Measurements from ENCODE around the gene AMACR.

AMACR gene

DNA sequence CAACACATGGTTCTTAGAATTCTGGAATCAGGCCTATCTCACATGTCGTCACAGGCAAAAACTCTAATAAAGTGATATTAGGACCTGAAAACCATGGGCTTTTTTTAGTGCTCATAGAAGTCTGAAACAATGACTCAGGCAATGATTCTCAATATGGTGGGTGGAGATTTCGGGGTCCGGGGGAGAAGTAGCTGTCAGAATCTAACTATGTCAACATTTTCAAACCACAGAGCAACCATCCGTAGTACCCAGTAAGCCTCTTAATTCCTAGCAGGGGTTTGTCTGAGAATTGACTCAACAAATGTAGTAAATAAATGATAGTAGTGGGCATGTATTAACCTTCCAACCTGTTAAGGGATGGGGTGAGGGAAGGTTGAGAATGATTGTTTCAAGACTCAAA, 2.6 kb downstream of the AMACR start:
- DNase-seq, result no peak

DNA sequence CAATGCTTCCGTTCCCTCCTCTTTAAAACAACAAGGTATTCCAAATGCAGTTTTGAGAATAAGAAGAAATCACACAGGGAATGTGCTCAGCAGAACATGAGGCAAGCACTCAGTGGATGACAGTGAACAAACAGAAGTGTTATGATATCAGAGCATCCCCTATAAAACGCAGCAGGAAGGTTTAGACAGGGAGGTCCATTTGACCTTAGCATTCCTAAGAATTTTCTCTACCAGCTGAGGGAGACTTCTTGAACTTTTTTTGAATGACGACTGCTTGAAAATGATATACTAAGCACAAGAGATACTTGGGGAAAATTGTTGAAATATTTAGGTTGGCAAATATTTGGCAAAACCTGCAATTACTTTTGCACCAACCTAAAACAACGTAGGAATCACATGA, 3.9 kb downstream of the AMACR start:
- DNase-seq, result no peak

DNA sequence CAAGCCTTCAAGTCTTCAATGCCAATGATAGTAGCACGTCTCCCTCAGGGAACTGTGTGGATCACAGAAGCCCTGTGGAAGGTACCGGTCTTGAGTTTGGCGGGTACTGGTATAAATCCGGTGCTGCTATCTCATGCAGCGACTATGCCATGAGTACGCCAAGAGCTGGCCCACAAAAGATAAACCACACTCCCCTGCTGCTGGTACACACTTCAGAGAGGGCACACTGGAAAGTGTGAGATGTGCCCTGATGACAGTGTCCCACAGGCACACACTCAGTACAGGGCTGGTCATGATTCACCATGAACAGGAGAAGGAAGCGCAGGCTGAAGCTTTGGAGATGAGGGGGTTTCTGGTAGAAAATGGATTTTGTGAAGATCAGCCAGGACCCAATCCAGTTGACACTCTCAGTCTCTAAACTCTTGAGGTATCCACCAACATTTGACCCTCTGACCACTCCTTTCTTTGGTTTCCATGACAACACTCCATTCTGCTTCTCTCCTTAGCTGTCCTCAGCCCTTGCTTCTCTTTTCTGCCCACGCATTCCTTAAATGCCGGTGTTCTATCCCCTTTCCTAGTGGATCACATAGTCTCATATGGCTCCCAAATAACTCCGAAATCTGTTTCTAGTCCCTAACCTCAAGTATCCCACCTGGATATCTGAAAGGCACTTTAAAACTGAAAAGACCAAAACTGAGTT, 5.1 kb downstream of the AMACR start:
- no peak for DNase-seq

DNA sequence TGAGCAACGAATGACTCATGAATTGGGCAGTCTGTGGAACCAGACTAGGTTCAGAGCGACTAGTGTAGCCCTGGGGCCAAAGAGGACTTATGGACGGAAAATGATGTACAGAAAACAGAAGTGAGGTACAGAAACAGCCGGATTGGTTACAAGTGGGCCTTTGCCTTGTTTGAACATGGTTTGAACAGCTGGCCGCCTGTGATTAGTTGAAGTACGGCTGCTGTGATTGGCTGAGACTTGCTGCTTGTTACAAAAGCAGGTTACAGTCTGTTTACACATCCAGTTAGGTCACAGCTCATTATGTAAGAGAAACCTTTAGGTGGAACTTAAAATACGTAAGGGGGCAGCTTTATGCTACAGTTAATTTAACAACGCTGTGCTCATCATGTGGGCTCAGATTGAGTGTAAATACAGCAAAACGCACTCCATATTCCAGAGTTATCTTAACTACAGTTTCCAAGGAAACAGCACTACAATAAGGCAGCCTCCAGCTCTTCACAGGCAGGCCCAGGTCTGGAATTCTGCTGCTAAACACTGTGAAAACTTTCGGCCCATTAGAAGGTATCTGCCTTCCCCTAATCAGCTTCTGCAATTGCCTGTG, 6.5 kb downstream of the AMACR start:
- no peak for DNase-seq

DNA sequence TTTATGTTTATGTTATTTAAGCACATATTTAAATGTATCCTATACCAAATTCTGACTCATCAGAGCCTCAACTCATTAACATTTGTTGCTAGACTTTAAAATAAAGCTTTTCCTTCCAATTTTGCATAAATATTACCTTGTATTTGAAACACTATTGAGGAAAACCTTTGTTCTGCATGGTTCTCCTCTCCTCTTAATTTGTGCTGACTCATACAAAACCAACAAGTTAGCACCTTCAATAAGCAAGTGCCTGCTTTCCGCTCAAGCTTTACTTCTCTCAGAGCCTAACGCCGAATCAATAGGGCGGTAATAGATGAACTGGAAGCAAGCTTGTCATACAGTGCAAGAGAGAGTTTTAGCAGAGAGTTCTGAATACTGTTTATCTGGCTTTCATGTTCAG, 7.9 kb downstream of the AMACR start:
- DNase-seq, result no peak

DNA sequence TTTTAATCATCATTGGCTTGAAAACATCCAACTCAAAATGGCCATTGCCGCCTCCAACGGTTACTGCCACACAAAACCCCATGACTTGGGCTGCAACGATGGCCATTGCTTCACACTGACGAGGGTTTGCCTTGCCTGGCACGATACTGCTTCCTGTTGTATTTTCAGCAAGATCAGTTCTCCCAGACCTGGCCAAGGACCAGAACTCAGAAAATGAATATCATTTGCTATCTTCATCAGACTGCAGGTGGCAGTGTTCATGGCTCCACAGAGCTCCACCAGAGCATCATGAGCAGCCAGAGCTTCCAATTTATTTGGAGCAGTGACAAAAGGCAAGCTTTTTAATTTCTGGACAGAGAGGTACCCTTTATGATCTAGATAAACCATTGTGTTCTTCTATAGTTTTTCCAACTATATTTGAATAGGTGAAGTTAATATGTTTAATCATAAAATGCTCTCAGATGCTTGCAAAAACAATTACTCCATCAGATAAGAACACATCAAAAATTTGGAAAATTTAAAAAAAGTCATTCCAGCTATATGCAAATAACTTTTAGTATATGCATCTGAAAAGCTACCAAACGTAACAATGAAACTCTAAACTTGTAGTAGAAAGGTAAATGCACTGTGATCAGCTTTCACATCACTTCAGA, 10.4 kb downstream of the AMACR start:
- peak; percentile 38 for DNase-seq

DNA sequence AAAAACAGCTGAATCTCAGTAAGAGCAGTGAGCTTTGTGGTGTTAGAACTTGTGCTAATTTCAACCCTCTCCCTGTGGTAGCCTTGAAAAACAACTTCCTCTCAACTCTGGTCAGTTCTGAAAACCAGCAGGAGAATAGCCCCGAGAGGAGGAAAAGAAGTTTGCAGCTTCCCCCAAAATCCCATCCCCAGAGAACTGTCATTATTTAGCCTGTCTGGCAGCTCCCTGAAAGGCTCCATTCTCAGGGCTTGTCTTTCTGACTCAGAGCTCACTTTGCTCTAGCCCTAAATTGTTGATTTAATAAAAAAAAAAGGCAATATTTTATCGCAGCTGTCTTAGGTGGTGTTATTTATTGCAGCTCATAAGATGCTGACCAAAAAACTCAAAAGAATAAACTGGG, 12.0 kb downstream of the AMACR start:
- DNase-seq, result no peak

DNA sequence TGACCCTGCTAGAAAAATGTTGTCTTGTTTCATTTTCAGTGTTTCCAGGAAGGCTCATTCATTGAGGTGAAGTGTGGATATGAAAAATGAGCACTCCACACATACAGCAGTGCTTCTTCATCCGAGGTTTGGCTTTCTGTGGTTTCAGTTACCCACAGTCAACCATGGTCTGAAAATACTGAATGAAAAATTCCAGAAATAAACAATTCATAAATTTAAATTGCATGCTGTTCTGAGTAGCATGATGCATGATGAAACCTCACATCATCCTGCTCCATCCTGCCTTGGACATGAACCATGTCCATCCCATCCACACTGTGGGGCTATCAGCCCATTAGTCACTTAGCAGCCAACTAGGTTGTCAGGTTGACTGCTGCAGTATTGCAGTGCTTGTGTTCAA, 13.0 kb downstream of the AMACR start:
- no peak for DNase-seq

DNA sequence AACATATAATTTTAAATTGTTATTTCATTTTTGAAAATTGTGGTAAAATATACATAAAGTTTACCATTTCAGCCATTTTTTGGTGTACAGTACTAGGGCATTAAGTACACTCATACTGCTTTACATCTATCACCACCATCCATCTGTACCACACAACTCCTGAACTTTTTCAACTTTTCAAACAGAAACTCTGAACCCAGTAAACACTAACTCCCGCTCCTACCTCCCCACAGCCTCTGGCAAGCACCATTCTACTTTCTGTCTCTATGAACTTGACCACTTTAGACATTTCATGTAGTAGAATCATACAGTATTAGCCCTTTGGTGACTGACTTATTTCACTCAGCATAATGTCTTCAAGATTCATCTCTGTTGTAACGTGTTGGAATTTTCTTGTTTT, 15.0 kb downstream of the AMACR start:
- no peak for DNase-seq

DNA sequence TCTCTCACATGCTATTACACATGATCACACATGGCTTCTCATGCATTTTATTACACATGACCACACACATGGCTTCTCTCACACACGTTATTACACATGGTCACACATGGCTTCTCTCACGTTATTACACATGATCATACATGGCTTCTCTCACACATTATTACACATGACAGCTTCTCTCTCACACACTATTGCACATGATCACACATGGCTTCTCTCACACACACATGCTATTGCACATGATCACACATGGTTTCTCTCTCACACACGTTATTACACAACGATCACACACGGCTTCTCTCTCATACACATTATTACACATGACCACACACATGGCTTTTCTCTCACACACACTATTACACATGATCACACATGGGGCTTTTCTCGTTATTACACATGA, 22.4 kb downstream of the AMACR start:
- DNase-seq, result no peak

DNA sequence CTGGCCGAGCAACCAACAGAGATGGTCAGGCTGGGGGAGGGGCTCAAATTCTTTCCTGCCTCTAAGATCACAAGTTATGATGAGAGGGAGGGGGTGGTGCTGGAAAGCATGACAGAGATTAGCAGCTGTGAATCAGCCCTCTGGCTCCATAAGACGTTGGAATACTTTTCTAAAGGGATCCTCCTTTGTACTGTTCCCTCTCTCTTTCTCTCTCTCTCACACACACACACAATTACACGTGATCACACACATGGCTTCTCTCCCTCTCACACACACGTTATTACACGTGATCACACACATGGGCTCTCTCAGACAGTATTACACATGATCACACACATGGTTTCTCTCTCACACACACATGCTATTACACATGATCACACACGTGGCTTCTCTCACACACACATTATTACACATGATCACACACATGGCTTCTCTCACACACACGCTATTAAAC, 23.2 kb downstream of the AMACR start, which contains the start of gene SLC45A2:
Gene SLC45A2 (minus strand): TSS at position 23 of the 454 bp plus-strand sequence. CDS start 110 bp downstream, outside the sequence.
- DNase-seq, result no peak

DNA sequence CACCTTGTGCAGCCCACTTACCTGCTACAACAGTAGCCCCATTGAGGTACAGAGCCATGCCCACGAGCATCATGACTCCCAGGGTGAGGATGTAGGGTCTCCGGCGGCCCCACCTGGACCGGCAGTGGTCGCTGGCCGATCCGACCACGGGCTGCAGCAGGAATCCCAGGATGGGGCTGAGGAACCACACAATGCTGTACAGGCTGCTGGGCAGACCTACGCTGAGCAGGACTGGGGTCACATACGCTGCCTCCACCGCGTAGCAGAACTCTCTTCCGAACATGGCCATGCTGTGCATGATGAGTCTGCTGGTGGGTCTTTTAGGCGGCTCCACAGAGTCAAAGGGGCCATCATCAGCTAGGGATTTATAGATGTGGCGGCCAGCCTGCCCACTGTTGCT, 23.7 kb downstream of the AMACR start:
- no peak for DNase-seq

DNA sequence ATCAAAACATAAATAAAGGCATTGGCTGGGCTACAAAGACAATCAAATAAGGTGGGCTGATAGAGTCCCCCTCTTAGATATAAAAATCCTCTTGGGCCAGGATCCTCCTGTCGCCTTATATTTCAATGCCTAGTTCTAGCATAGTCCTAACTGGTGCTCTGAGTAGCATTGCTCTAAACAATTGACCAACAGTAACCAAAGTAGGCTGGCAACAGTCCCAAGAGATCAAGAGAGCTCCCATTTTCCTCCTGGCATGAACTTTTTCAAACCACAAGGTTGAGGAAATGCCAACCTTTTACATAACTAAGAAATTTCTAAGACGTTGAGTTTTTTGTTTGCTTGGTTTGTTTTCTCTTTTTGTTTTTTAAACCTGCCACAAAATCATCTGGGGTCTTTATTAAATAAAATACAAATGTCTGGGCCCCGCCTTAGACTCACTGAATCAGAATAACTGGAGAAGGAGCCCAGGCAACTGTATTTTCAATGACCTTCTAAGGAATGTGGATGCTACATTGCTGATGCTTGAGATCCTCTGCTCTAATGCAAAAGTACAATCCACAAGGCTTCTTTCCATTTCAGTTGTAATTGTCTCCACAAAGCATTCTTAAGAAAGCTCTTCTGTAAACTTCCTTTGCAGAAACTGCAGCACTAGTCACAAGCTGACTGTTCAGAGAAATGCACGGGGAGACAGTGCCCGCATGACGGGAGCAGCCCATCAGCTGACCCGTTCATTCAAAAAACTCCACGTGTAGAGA, 26.3 kb downstream of the AMACR start:
- no peak for DNase-seq

DNA sequence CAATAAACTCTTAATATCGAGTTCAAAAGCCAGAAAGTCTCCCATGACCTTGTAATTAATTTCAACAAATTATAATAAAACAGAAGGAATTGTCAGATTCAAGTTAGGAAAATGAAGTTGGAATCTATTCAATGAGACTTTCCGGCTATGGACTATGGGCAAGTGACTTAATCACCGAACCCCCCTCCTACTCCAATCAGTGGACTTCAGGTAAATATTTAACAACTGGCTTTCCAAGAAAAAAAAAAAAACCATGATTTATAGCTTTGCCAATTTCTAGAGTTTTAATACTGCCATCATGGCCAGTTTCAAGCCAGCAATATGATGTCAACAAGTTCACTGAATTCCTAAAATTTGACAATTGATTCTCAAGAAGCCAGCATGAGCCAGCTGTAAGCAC, 27.8 kb downstream of the AMACR start:
- no peak for DNase-seq

DNA sequence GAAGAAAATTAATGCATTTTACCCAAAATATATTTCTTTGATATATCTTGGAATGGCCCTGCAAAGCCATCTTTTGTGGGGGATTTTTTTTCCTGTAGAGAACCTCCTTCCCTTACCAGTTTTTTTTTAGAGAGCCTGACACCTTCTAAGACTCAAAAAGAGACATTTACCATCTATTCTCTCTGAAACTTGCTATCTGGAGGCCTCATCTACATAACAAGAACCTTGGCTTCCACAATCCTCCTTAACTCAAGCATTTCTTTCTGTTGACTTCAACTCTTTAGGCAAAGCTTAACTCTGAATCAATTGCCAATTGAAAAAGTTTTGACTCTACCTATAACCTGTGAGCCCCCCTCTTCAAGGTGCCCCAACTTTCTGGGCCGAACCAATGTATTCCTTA, 29.5 kb downstream of the AMACR start:
- no peak for DNase-seq

DNA sequence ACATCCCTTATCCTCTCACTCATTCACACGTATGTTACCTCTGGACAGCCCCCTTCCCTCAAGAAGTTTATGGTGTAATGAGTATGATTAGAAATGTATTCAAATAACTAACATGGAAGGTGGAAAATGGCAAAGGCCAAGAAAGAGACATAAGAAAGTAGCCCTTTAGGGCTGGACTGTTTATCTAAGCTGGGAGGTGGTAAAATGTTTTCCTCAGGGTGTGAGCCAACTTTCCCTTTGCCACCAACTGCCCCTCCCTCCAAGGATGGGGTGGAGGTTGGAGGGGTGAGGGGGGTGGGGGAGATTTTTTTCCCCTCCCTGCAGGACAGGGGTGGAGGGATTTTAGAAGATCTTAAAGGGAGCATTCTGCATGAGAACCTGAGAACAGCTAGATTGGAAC, 31.5 kb downstream of the AMACR start:
- no peak for DNase-seq

DNA sequence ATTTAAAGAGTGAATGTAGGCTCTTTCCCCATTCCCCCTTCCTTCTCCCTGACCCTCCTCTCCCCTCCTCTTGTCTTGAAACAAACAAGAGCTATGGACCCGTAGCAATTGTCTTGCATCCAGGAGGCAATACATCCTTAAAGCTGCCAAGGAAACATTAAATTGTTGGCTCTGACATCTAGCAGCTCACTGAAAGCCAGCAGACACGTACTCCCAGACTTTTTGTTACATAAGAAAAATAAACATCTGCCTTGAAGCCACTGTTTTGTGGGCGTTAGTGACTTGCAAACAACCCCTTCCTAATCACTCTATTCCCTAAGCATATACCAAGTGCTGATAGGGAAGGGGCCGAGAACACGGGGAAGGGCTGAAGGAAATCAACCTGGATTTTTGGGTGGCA, 32.0 kb downstream of the AMACR start:
- no peak for DNase-seq

DNA sequence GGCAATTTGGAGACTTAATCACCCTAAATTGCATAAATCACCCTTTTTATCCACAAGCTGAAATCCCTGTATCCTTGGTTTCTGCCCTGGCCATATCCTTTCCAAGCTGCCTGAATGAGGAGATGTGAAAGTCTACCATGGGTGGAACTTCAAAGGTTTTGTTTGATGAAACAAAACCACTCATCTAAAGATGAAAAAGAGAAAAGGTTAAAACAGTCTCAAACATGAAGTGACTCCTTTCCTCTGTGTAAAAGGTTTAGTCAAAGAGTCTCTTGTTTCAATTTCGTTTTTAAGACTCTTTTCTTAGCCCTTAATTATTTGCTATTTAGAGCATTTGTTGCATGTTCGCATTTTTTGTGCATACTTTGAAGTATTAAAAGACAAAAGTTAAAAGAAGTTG, 34.6 kb downstream of the AMACR start:
- DNase-seq, result no peak

DNA sequence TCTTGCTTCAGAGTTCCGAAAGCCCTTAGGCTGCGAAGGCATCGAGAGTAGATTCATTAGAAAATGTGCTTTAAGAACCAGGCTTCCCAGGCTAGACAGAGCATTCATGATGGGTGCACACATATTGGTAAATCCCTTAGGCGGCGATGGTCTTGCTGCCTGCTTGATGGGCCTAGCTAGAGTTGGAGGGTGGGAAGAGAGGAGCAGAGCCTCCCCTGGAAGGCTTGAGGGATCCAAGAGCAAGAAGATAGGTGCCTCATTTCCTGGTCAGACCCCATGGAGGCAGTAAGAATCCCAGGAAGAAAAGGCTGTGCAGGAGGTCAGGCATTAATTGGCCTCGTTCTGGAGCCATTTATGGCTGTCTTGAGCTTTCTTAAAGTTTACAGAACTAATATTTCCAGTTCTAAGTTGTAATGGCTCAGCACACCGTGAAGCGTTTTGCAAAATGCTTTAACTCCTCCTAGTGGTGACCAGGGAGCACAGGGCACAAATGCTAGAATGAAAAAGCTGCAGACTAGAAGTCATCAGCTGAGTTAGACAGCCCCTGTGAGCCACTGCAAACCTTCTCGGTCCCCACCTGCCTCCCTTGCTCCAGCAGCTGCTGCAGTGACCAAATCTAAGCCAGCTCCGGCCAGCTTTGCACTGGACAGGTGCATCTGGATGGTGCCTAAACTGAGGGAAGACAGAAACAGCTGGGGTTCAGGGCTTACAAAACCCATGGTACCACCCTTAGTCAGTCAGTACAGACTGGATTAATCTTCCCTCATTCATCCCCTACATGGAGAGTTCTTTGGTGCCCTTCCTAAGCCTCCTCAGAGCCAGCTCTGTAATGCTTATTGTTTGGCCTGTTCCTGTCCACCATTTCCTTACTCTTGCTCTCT, 38.0 kb downstream of the AMACR start:
- DNase-seq, result peak; percentile 8

DNA sequence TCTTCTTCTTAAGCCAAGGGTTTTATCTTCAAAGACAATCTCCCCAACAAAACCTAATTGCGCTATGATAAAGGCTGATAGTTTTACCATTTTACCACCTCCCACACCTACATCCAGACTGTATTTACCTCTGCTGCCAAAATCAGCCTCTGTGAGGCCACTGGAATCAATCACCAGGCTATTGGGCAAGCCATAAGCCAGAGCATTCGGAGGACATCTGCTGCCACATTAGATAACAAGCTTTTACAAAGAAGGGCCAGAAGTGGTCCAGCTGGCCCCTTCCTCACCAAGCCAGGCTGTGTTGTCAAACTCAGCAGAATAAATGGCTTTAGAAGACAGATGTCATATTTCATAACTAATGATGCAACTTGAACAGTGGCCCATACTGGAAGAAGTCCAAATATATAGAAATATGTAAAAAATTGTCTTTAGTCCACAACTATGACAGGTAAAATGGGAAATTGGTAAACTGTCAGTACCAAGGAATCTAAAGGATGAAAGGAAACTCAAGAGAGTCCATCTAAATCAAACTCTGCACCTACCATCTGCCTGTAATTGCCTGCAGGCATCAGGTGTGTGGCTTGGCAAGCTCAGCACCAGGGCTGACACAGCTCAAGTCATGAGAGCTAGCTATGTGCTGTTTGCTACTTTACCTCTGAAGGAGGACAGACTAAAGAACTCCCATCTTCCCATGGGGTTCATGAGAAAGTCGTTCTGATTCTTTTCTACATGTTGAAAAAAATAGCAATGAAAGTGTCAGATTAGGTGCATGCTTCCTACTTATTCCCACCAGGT, 39.4 kb downstream of the AMACR start:
- DNase-seq, result no peak

DNA sequence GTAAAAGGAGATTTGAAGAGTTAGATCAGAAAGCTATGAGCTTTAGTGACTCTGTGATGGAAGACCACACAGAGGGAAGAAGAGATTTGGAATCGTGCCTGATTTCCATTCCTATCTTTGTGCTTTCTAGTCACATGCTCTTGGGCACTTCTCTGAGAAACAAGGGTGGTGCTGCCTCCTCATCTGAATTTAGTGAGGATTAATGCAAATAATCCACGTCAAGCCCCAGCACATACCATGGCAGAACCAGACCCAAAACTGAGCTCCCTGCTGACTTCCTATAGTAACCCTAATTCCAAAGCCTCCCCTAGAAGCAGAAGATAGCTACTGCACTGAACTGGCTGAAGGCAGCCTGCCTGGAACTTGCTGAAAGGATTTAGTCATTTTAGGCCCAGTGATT, 41.0 kb downstream of the AMACR start:
- DNase-seq, result no peak
